HCT116 (cell line): Measurements from ENCODE around the gene EIF5B. TPM values are rescaled to one million over a fixed set of nuclear protein-coding genes. Genes with fewer than 3 reads are reported as not detected.

Experiments used
- ATAC-seq: fragments of 200-7000 bp; cut with Tn5 transposase; 2 replicates; pipeline ENCODE4 v1.9.1; 2020; ENCODE audit warnings: mild to moderate bottlenecking, moderate library complexity
- BruUV-seq: library from RNA; stranded (reverse); fragments of 400-500 nt; replicated peaks from 2 replicates; lab custom pipeline; 2021; lab: Mats Ljungman, UMichigan
- CTCF ChIA-PET: fragments of 300-600 bp; sonication (Branson Sonifier 250); formaldehyde crosslinking; loops from one replicate; lab custom pipeline; 2021; ENCODE audit warnings: antibody characterized with exemption; lab: Charles Lee
- POLR2A ChIA-PET: fragments of 300-600, 350-600 bp; sonication (Branson Sonifier 250); formaldehyde crosslinking; loops from one replicate; lab custom pipeline; 2021; ENCODE audit warnings: antibody characterized with exemption; lab: Charles Lee
- RAD21 ChIA-PET, 2 experiments: fragments of 300-600 bp; sonication (Branson Sonifier 250); formaldehyde crosslinking; loops; one replicate each; lab custom pipeline; 2023; ENCODE audit warnings: low total read pairs in 2 of 2; ENCODE audit not compliant: uncharacterized antibody in 2 of 2, unreplicated experiment in 2 of 2, low non-redundant PET in 1 of 2; lab: Charles Lee
- DNase-seq: peaks from one replicate; pipeline ENCODE4 v3.0.0-alpha.2; 2010; ENCODE audit warnings: low read depth, low spot score
- H2AFZ ChIP-seq: fragments of 200-600 bp; shearing (Covaris generic), sonication (generic); 2 replicates; pipeline ENCODE4 v1.6.1; 2017; ENCODE audit warnings: low read depth, mixed run types, mixed read lengths, antibody characterized with exemption, low read length; ENCODE audit not compliant: poor library complexity, severe bottlenecking
- H3K27ac ChIP-seq: 2 replicates; pipeline ENCODE4 v1.5.1; 2012; ENCODE audit warnings: low read depth, low read length
- H3K27me3 ChIP-seq: fragments of 200-600 bp; sonication (generic); 2 replicates; pipeline ENCODE4 v1.6.1; 2016; ENCODE audit warnings: mixed run types, low read length, mixed read lengths; ENCODE audit not compliant: insufficient read depth
- H3K36me3 ChIP-seq, 2 experiments: fragments of 200-500 bp in 1 of 2; fragments of 200-600 bp in 1 of 2; sonication (Bioruptor generic) in 1 of 2; sonication (generic) in 1 of 2; 2 replicates each; pipeline versions ENCODE4 v1.5.1 to v1.6.1; 2014 to 2016; ENCODE audit warnings: low read length in 2 of 2, inconsistent platforms in 1 of 2, mixed read lengths in 1 of 2, mixed run types in 1 of 2; ENCODE audit not compliant: insufficient read depth in 2 of 2, control insufficient read depth in 1 of 2
- H3K4me1 ChIP-seq, 2 experiments: fragments of 200-600 bp in 1 of 2; sonication (generic) in 1 of 2; 2 replicates each; pipeline versions ENCODE4 v1.5.1 to v1.6.1; 2012 to 2017; ENCODE audit warnings: low read length in 2 of 2, inconsistent platforms in 1 of 2, mild to moderate bottlenecking in 1 of 2, mixed read lengths in 1 of 2, mixed run types in 1 of 2, moderate library complexity in 1 of 2; ENCODE audit not compliant: insufficient read depth in 2 of 2, control insufficient read depth in 1 of 2
- H3K4me2 ChIP-seq: fragments of 200-600 bp; sonication (generic); 2 replicates; pipeline ENCODE4 v1.6.1; 2017; ENCODE audit warnings: mixed run types, low read length, mixed read lengths
- H3K4me3 ChIP-seq, 2 experiments: fragments of 200-600 bp in 1 of 2; sonication (generic) in 1 of 2; replicated peaks in 1 of 2; 2 replicates each; pipeline ENCODE4 v1.5.1; 2011 to 2016; ENCODE audit warnings: low read length in 2 of 2, control low read depth in 1 of 2, low read depth in 1 of 2, mild to moderate bottlenecking in 1 of 2, mixed read lengths in 1 of 2, mixed run types in 1 of 2
- H3K79me2 ChIP-seq: fragments of 200-600 bp; sonication (generic); 2 replicates; pipeline ENCODE4 v1.6.1; 2017; ENCODE audit warnings: mild to moderate bottlenecking, mixed run types, low read length, moderate library complexity, mixed read lengths; ENCODE audit not compliant: insufficient read depth
- H3K9ac ChIP-seq: fragments of 200-600 bp; sonication (generic); 2 replicates; pipeline ENCODE4 v1.6.1; 2016; ENCODE audit warnings: low read length, mixed read lengths
- H3K9me2 ChIP-seq: fragments of 200-600 bp; sonication (generic), shearing (Covaris generic); 2 replicates; pipeline ENCODE4 v1.6.1; 2017; ENCODE audit warnings: mixed run types, mild to moderate bottlenecking, moderate library complexity; ENCODE audit not compliant: insufficient read depth
- H3K9me3 ChIP-seq, 2 experiments: fragments of 200-500 bp in 1 of 2; fragments of 200-600 bp in 1 of 2; sonication (Bioruptor generic) in 1 of 2; sonication (generic) in 1 of 2; 2 replicates each; pipeline ENCODE4 v1.6.1; 2014 to 2017; ENCODE audit warnings: low read length in 2 of 2, mixed read lengths in 2 of 2, inconsistent platforms in 1 of 2, low read depth in 1 of 2, mild to moderate bottlenecking in 1 of 2, mixed run types in 1 of 2, moderate library complexity in 1 of 2; ENCODE audit not compliant: control insufficient read depth in 1 of 2, insufficient read depth in 1 of 2
- H4K20me1 ChIP-seq: fragments of 200-600 bp; sonication (generic), shearing (Covaris generic); 2 replicates; pipeline ENCODE4 v1.6.1; 2017; ENCODE audit warnings: mixed run types, mild to moderate bottlenecking, moderate library complexity; ENCODE audit not compliant: insufficient read depth
- CEBPB ChIP-seq: IDR thresholded peaks from 2 replicates; pipeline ENCODE4 v1.6.1; 2012; ENCODE audit warnings: low read depth
- EGR1 ChIP-seq: IDR thresholded peaks from 2 replicates; pipeline ENCODE4 v1.6.1; 2012; ENCODE audit warnings: low read depth
- EZH2 ChIP-seq: fragments of 200-600 bp; sonication (generic); IDR thresholded peaks from 2 replicates; pipeline ENCODE4 v1.6.1; 2017; ENCODE audit warnings: antibody characterized with exemption, mixed run types
- EZH2phosphoT487 ChIP-seq: fragments of 200-600 bp; IDR thresholded peaks from 2 replicates; pipeline ENCODE4 v1.6.1; 2018; ENCODE audit warnings: antibody characterized with exemption, borderline replicate concordance
- FOSL1 ChIP-seq: IDR thresholded peaks from 2 replicates; pipeline ENCODE4 v1.6.1; 2012; ENCODE audit warnings: low read depth
- MAX ChIP-seq: IDR thresholded peaks from 2 replicates; pipeline ENCODE4 v1.6.1; 2012
- POLR2AphosphoS5 ChIP-seq: IDR thresholded peaks from 2 replicates; pipeline ENCODE4 v1.6.1; 2011; ENCODE audit warnings: mild to moderate bottlenecking, low read depth, low read length, moderate library complexity
- RAD21 ChIP-seq: IDR thresholded peaks from 2 replicates; pipeline ENCODE4 v1.6.1; 2012; ENCODE audit warnings: low read depth, mild to moderate bottlenecking
- REST ChIP-seq: IDR thresholded peaks from 2 replicates; pipeline ENCODE4 v1.6.1; 2012; ENCODE audit warnings: low read depth
- SIN3A ChIP-seq: IDR thresholded peaks from 2 replicates; pipeline ENCODE4 v1.6.1; 2012; ENCODE audit warnings: low read depth
- SRF ChIP-seq: IDR thresholded peaks from 2 replicates; pipeline ENCODE4 v1.6.1; 2012; ENCODE audit warnings: low read depth
- TCF7L2 ChIP-seq: IDR thresholded peaks from 2 replicates; pipeline ENCODE4 v1.7.0; 2011; ENCODE audit warnings: borderline replicate concordance, inconsistent platforms; ENCODE audit not compliant: insufficient read depth, insufficient read length; ENCODE audit errors: extremely low read depth
- YY1 ChIP-seq: IDR thresholded peaks from 2 replicates; pipeline ENCODE4 v1.6.1; 2011; ENCODE audit warnings: low read length, low read depth, moderate library complexity, mild to moderate bottlenecking; ENCODE audit not compliant: insufficient replicate concordance; ENCODE audit errors: extremely low read depth
- ZBTB33 ChIP-seq: IDR thresholded peaks from 2 replicates; pipeline ENCODE4 v1.6.1; 2011; ENCODE audit warnings: mild to moderate bottlenecking, low read length, moderate library complexity; ENCODE audit not compliant: insufficient replicate concordance; ENCODE audit errors: extremely low read depth
- ZFX ChIP-seq: fragments of 450-650 bp; IDR thresholded peaks from 2 replicates; pipeline ENCODE4 v1.6.1; 2017
- intact Hi-C: fragments of 100-400 bp; cut with micrococcal nuclease; formaldehyde crosslinking; loops from 2 replicates; pipeline ENCODE4 v1.10.0; 2022
- total RNA-seq: library from RNA; stranded (reverse); gene quantifications from one replicate; pipeline ENCODE4 v1.2.1, GENCODE V29; 2021; ENCODE audit not compliant: unreplicated experiment
- TF ChIP-seq, protein P1 (sequence below): IDR thresholded peaks from 2 replicates; pipeline ENCODE4 v1.6.1; 2012

EIF5B gene
- total RNA-seq, 1 experiment from 2014 or later, result 65.9 TPM

DNA sequence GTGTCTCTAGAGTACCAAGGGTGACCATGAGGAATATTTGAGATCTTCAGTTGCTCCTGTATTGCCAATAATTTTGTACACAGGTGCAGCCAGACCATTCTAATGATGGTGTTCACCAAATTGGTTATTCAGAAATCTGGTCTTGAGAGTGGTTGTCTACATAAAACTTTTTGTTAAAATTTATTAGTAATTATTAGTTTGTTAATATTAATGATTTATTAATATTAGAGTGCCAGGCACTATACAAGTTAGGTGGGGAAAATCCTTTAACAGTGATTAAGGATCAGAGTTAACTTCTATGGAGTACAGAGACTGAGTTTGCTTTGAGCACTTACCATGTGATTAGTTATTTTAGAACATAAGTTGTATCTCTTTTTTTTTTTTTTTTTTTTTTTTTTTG, 9.0 kb downstream of the EIF5B start:
- DNase-seq (no peak), ATAC-seq (no peak)
- Histone ChIP-seq H2AFZ (no peak overlapping the region), H3K9me2 (no peaks in the 10 kb centered on the region), H3K4me3 (no peak overlapping the region), H3K79me2 (peaks cover 100% of the 10 kb centered on the region), H3K27ac (no peak overlapping the region), H3K4me1 (no peaks in the 10 kb centered on the region; a peak in 1 of 4 replicates), H3K27me3 (no peaks in the 10 kb centered on the region), H3K4me2 (no peak overlapping the region), H3K9me3 (no peaks in the 10 kb centered on the region), H3K9ac (no peak overlapping the region), H4K20me1 (peaks cover 35% of the 10 kb centered on the region; the same call in 1 of the 2 replicates), H3K36me3 (no peaks in the 10 kb centered on the region)
- RAD21 ChIA-PET, result no interaction called here
- TF ChIP-seq SRF, result no peak
- no peak for TF ChIP-seq EZH2
- TF ChIP-seq MAX, result no peak
- TF ChIP-seq EGR1, result no peak
- TF ChIP-seq SIN3A, result no peak
- no peak for TF ChIP-seq REST
- TF ChIP-seq ZBTB33, result no peak
- TF ChIP-seq YY1, result no peak
- TF ChIP-seq RAD21, result no peak
- no peak for TF ChIP-seq CEBPB
- TF ChIP-seq TCF7L2, result no peak
- no peak for TF ChIP-seq POLR2AphosphoS5
- TF ChIP-seq, protein P1, sequence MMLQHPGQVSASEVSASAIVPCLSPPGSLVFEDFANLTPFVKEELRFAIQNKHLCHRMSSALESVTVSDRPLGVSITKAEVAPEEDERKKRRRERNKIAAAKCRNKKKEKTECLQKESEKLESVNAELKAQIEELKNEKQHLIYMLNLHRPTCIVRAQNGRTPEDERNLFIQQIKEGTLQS, result no peak
- TF ChIP-seq ZFX, result no peak
- TF ChIP-seq FOSL1, result no peak
- TF ChIP-seq EZH2phosphoT487, result no peak
- intact Hi-C loops, result no loop called here
- BruUV-seq, result no TSS peak
- CTCF ChIA-PET, result interaction anchor here (2.0 kb wide), 1 partner anchor 9 kb away, joined by 9 read pairs; the partner anchor contains the start of gene EIF5B
- POLR2A ChIA-PET, result interaction anchor here (3.4 kb wide), 1 partner anchor 9 kb away, joined by 14 read pairs; the partner anchor contains the start of genes EIF5B and TXNDC9
